Activated CD4-positive, alpha-beta T cell treated with anti-CD3 and anti-CD28 coated beads for 4 hours (primary cell): ENCODE data around the gene NCKAP5.

Experiments
- DNase-seq, 2 donors: peaks; one replicate each; pipeline ENCODE4 v3.0.0-alpha.2; 2020

Gene NCKAP5

DNA sequence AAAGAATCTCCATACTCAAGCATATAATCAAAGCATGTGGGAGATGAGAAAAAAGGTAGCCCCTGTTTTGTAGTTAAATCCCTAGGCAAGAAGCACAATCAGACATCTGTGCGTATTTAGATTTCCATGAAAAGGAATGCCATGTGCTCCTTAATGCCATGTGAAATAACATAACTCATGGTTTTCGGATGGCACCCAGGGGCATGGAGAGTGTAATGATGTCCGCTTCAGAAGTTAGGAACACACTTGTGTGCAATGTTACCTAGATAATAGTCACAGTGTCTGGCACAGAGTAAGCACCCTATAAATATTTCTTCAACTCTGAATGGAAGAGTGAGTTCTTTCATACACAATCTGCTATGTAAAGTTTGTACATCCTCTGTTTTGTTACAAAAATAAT lies 197.0 kb downstream of the NCKAP5 start:
- no peak for DNase-seq

DNA sequence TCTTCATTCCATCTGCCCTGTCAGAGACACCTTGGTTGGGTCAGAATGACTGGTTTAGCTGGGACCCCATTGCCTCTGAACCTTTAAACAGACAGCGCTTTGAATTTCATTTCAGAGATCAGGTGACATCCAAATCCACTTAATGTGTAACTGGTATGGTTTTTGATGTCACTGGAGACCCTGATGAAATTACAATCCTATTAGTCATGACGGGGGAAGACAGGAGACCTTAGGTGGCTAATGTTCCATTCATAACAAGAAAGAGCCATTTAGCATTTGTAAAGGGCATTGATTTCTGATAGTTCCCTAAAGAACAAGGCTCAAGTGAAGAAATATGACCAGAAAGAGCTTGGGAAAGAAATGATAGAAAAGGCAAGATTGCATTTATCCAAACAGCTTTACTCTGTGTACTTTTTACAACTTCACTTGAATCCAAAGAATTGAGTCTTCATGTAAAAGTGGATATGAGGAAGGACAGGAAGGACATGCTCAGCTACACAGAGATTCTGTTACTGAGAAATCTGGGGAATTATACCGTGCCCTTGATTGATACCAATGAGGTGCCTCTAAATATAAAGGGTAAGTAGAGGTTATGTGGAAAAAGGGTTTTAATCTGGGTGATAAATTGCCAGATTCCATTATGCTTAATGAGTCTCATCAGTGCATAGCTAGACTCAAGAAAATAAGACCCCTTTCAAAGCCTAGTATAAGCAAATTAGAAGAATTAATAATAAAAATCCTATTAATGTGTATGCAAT lies 198.2 kb downstream of the NCKAP5 start:
- no peak for DNase-seq

DNA sequence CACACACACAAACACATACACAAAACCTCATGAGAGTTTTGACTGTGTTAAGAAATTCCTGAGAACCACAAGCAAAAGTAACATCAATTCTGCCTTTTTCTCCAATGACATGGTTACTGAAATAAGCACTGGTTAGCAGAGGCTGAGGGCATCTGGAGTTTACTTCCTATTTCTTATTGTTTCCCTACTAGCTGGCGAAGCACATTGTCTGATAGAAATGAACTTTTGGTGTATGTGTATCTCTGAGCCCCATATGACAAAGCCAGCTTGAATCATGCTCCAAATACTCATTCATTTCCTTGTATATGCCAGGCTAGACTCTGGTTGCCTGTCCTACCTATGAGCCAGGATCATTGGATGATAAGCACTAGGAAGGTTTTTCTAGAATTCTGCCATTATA lies 203.1 kb downstream of the NCKAP5 start:
- no peak for DNase-seq

- DNase-seq: no peak
These were observed 203.6 kb downstream of the NCKAP5 start for GRCh38 chr2:133364636-133365035.

- DNase-seq: no peak
These were observed 204.4 kb downstream of the NCKAP5 start for GRCh38 chr2:133363884-133364283.

DNA sequence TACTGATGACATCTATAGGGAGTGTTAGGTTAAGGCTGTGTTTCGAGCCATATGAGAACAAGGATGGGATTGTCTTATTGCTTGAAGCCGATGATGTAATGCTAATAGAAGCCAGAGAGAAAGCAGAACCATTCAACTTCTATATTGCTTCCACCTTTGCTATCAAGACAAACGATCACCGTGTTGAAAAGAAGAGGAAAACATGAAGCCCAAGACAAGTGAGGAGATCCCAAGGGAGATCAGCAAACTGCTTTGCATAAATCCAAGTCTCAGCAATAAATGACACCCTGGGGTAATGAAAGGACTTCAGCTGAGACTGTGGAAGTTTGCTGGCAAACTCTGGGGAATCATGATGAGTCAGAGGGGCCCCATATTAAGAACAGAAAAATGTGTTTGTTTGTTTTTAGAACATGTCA lies 206.2 kb downstream of the NCKAP5 start:
- no peak for DNase-seq

- no peak for DNase-seq
These were observed 207.4 kb downstream of the NCKAP5 start for GRCh38 chr2:133360882-133361281.

GRCh38 chr2:133360190-133360589 lies 208.1 kb downstream of the NCKAP5 start:
- DNase-seq: no peak

GRCh38 chr2:133352719-133353118 lies 215.5 kb downstream of the NCKAP5 start:
- DNase-seq: no peak

DNA sequence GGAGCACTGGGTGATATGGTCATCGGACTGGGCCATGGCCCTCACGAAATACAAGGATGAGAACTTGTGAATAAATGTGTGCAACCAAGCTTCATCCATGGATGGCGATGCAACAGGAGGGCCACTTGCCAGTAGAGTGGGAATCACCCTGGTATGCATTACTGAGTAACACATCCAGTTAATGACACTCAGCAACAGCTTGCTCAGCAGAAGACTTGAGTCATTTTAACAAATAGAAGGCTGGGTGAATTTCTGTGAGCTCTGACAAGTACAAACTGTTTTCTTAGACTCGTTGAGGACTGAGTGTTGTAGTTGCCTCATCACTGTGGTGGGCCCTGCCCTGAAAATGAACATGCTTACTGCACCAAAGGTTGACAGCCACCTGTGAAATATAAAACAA lies 221.6 kb downstream of the NCKAP5 start:
- no peak for DNase-seq

DNA sequence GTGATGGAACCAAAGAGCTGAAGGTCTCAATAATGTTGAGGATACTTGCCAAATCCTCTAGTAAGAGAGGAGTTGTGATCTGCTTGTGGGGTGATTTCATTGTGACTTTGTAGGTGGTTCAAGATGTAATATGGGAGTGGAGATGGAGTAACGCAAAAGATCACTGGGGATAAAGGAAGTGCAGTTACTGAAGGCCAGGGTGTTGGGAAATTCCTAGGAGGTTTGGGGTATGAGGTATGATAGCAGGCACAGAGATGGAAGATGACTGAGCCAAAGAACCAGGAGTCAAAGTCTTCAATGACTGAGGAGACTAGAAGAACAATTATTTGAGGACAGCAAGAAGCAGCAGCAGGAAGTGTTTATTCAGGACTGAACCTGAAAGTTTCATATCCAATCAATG lies 222.6 kb downstream of the NCKAP5 start:
- DNase-seq: no peak

DNA sequence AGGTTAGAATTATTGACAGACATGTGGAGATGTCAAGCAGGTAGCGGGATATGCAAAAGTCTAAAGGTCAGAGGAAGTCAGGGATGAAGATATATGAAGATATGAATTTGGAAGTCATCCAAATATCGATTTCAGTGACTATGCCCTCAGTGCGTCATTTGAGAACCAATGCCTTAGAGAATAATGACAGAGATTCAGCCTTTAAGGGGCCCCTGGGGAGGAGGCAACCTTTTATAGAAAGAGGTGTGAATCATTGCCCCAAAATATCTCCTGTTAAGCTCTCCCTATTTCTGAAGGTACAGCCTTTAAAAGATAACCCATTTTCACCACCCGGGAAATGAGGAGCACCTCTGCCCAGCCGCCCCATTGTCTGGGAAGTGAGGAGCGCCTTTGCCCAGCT lies 223.4 kb downstream of the NCKAP5 start:
- no peak for DNase-seq

GRCh38 chr2:133343018-133343352 lies 225.3 kb downstream of the NCKAP5 start:
- DNase-seq: no peak

- DNase-seq: no peak
These were observed 225.8 kb downstream of the NCKAP5 start for GRCh38 chr2:133342286-133343017.

DNA sequence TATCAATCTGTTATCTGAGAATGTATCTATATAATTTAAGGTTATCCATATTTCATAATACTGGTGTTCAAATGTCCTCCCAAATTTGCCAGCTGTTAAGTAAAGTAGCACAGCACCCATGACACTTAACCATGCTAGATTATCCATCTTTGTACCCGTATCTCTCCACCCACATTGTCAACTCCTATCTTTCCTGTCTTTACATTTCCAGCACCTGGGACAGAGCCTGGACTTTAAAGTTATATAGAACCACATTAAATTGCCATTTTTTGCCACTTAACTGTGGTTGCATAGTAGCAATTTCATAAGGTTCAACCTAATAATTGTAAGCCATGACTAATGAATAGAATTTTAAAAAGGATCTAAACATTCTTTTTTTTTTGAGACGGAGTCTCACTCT lies 226.7 kb downstream of the NCKAP5 start:
- no peak for DNase-seq

DNA sequence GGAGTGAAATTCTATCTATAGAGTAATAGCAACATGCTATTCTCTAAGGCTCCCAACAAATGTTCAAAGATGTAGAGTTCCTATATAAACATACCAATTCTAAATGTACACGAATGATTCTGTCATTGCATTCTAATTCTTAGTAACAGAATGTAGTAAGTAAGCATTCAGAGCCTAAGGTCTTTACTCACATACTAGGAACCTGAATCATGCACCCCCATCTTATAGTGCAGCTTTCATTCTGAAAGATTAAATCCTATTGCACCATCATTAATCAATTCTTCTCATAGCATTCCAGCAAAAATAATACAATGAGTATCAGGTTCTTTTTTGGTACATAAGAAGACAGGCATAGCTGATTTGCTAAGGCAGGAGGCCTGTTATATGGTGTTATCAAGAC lies 230.0 kb downstream of the NCKAP5 start:
- no peak for DNase-seq

- DNase-seq: no peak
These were observed 233.3 kb downstream of the NCKAP5 start for GRCh38 chr2:133334923-133335322.

GRCh38 chr2:133333181-133333580 lies 235.1 kb downstream of the NCKAP5 start:
- DNase-seq: no peak

DNA sequence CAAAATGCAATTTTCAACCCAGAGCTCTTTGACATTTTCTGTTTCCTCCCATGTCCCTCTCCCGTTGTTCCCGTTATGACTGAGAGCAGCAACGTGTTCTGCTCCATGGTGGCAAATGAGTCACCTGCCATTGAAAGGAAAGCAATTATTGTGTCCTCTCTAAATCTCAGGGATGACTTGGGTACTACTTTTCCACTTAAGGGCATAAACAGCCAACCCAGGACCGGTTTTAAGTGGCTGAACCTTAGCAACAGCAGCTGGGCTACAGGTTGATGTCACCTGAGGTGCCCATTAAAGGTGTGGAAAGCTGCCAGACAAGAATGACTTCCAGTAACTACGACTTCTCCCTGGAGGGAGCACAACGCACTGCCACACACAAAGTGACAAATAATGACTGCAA lies 236.8 kb downstream of the NCKAP5 start:
- DNase-seq: no peak

- no peak for DNase-seq
These were observed 241.4 kb downstream of the NCKAP5 start for GRCh38 chr2:133326652-133327397.

GRCh38 chr2:133324150-133324561 lies 244.1 kb downstream of the NCKAP5 start:
- DNase-seq: no peak

- no peak for DNase-seq
These were observed 245.4 kb downstream of the NCKAP5 start for GRCh38 chr2:133322909-133323308.

- no peak for DNase-seq
These were observed 251.1 kb downstream of the NCKAP5 start for GRCh38 chr2:133317178-133317577.

GRCh38 chr2:133316557-133316956 lies 251.7 kb downstream of the NCKAP5 start:
- DNase-seq: no peak
